KOPT-K1 (cell line): ENCODE data around the gene SPP1.
"Not testable (repeated sequence)": the region's sequence is repeated elsewhere in the genome, so short reads cannot be mapped to it uniquely, and the experiment has no call there.

ENCODE experiments used
- H3K27ac ChIP-seq: fragments of 200-600 bp; sonication (generic); 2 replicates; pipeline ENCODE4 v1.5.1; 2016; ENCODE audit warnings: antibody characterized with exemption, mild to moderate bottlenecking, low read depth, low read length; ENCODE audit not compliant: poor library complexity, severe bottlenecking
- H3K36me3 ChIP-seq: fragments of 200-600 bp; sonication (generic); 2 replicates; pipeline ENCODE4 v1.5.1; 2017; ENCODE audit warnings: antibody characterized with exemption, mild to moderate bottlenecking, low read length, moderate library complexity; ENCODE audit not compliant: insufficient read depth
- H3K9me3 ChIP-seq: fragments of 200-600 bp; sonication (generic); 2 replicates; pipeline ENCODE4 v1.5.1; 2017; ENCODE audit warnings: antibody characterized with exemption, low read length, mild to moderate bottlenecking; ENCODE audit not compliant: insufficient read depth, poor library complexity, severe bottlenecking

SPP1 gene

DNA sequence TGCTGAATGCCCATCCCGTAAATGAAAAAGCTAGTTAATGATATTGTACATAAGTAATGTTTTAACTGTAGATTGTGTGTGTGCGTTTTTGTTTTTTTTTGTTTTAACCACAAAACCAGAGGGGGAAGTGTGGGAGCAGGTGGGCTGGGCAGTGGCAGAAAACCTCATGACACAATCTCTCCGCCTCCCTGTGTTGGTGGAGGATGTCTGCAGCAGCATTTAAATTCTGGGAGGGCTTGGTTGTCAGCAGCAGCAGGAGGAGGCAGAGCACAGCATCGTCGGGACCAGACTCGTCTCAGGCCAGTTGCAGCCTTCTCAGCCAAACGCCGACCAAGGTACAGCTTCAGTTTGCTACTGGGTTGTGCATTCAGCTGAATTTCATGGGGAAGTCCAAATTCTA lies at the start of gene SPP1:
TSS of gene SPP1 (plus strand) at position 249 of the 400 bp plus-strand sequence. CDS start 1,182 bp downstream, outside the sequence.
- Histone ChIP-seq H3K27ac (no peak within 1 kb of the TSS), H3K9me3 (no peaks in the 10 kb centered on the region), H3K36me3 (no peaks in the 10 kb centered on the region)

DNA sequence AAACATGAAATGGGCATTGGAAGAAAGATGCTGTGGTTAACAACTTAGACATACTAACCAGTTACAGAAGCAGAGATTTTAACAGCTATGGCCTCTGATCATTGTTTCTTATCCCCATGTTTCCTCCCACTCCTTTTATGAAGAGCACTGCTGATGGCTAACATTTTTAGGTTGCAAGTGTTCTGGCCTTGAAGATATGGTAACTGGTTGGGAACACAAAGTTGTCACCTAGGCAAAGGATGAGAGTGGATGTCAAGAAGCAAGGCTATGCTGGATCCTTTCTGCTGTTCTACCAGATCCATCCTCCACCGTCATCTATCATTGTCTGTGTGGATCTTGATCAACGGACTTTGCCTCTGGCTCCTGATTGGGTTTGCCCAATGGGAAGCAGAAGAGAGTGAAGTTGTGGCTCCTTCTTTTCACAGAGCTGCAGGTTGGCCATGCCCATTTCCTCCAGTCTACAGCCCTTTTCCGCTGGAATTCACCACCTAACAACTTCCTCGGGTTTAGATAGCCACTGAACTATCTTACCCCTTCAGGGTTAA lies 48.9 kb upstream of the SPP1 start:
- H3K27ac ChIP-seq: no peak overlapping the region
- no peaks in the 10 kb centered on the region for H3K9me3 ChIP-seq
- no peaks in the 10 kb centered on the region for H3K36me3 ChIP-seq

DNA sequence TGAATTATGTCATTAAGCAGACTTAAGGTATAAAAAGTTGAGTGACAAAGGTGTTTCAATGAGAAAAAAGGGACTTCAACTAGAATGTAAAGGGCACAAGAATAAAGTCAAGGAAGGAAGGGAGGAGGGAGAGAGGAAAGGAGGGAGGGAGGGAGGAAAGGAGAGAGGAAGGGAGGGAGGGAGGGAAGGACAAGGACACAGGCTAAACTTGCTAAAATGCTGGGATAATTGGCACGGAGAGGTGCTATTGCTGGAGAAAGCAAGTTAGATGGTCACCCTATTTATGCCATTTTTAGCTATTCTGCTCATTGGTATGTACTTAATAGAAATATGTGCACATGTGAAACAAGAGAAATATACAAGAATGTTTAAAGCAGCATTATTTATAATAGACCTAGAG lies 44.9 kb upstream of the SPP1 start:
- H3K9me3 ChIP-seq: no peaks in the 10 kb centered on the region
- no peak overlapping the region for H3K27ac ChIP-seq
- H3K36me3 ChIP-seq: no peaks in the 10 kb centered on the region

DNA sequence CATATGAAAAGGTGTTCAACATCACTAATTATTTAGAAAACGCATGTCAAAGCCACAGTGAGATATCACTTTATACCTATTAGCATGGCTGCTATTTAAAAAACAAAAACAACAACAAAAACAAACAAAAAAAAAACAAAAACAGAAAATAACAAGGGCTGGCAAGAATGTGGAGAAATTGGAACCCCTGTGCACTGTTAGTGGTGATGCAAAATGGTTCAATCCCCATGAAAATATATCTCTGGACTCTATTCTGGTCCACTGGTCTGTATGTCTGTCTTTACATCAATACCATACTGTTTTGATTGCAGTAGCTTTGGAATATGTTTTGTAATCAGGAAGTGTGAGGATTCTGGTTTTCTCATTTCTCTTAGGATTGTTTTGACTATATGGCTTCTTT lies 43.6 kb upstream of the SPP1 start:
- Histone ChIP-seq H3K27ac (no peak overlapping the region), H3K36me3 (no peaks in the 10 kb centered on the region), H3K9me3 (no peaks in the 10 kb centered on the region)

DNA sequence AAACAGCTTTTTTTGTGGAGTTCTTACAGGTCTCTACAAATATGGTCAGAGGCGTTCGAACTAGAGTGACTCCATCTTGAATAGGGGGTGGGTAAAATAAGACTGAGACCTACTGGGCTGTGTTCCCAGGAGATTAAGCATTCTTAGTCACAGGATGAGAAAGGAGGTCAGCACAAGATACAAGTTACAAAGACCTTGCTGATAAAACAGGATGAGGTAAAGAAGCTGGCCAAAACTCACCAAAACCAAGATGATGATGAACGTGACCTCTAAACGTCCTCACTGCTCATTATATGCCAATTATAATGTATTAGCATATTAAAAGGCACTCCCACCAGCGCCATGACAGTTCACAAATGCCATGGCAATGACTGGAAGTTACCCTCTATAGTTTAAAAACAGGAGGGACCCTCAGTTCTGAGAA lies 42.8 kb upstream of the SPP1 start:
- Histone ChIP-seq H3K9me3 (no peaks in the 10 kb centered on the region), H3K36me3 (no peaks in the 10 kb centered on the region), H3K27ac (no peak overlapping the region)

DNA sequence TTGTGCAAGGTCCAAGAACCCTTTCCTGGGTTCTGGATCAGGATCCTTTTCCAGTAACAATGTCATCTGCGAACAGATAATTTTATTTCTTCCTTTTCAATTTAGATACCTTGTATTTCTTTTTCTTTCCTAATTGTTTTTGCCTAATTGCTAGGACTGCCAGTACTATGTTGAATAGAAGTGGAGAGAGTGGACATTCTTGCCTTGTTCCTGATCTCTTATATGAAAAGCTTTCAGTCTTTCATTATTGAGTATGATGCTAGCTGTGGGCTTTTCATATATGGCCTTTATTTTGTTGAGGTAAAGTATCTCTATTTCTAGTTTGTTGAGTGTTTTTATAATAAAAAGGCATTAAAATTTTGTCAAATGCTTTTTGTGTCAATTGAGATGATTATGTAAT lies 42.2 kb upstream of the SPP1 start:
- Histone ChIP-seq H3K9me3 (no peaks in the 10 kb centered on the region), H3K36me3 (no peaks in the 10 kb centered on the region), H3K27ac (no peak overlapping the region)

DNA sequence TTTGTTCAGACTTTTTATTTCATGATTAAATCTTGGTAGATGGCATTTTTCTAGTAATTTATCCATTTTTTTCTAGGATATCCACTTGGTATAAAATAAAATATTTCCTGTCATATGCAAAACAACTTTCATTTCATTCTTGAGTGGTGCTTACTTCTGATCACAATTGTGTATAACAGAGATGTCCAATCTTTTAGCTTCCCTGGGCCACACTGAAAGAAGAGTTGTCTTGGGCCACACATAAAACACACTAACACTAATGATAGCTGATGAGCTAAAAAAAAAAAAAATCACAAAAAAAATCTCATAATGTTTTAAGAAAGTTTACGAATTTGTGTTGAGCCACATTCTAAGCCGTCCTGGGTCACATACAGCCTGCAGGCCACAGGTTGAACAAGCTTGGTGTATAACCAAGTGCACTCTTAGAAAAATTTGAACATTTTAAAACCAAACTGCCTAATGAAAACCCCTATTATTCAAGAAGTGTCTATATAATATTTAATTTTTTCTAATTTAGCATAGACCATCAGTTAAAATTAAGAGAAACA lies 41.3 kb upstream of the SPP1 start:
- Histone ChIP-seq H3K9me3 (no peaks in the 10 kb centered on the region), H3K36me3 (no peaks in the 10 kb centered on the region), H3K27ac (no peak overlapping the region)

DNA sequence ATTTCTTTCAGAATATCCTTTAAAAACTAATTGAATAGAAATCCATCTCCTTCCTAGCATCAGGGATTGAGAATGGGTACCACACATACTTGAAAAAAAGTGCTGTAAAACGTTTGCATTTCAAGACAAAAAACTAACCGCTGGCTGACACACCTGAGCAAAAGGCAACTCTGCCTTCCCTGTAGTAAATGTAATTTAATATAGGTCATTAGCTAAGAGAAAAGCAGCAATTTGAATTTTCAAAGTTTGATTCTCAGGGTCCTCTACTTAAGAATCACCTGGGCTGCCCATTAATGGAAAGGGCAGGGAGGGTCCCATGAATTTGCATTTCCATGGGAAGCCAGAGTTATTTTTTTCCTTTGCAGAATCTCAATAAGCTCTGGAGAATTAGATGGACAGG lies 40.5 kb upstream of the SPP1 start:
- Histone ChIP-seq H3K9me3 (no peaks in the 10 kb centered on the region), H3K36me3 (no peaks in the 10 kb centered on the region), H3K27ac (no peak overlapping the region)

DNA sequence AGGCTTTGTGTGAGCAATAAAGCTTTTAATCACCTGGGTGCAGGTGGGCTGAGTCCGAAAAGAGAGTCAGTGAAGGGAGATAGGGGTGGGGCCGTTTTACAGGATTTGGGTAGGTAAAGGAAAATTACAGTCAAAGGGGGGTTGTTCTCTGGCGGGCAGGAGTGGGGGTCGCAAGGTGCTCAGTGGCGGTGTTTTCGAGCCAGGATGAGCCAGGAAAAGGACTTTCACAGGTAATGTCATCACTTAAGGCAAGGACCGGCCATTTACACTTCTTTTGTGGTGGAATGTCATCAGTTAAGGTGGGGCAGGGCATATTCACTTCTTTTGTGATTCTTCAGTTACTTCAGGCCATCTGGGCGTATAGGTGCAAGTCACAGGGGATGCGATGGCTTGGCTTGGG lies 39.6 kb upstream of the SPP1 start:
- H3K9me3 ChIP-seq, H3K36me3 ChIP-seq, H3K27ac ChIP-seq: not testable (repeated sequence)

DNA sequence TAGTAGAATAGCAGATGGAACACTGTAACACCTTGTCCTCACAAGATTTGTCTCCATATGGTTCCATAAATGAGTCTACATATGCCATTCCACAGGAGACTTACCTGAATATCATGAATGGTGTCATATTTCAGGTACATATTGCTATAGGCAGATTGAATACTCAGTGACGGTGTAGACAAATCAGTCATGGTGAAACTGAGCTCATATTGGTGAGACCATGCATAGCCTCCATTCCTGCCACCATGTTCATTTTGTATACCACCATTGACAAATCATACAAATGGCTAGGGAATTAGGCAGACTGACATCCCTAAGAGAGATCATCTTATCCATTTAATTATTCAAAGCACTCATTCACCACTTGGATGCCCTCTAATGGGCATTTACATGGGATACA lies 38.0 kb upstream of the SPP1 start:
- no peak overlapping the region for H3K27ac ChIP-seq
- H3K9me3 ChIP-seq: no peaks in the 10 kb centered on the region
- no peaks in the 10 kb centered on the region for H3K36me3 ChIP-seq

DNA sequence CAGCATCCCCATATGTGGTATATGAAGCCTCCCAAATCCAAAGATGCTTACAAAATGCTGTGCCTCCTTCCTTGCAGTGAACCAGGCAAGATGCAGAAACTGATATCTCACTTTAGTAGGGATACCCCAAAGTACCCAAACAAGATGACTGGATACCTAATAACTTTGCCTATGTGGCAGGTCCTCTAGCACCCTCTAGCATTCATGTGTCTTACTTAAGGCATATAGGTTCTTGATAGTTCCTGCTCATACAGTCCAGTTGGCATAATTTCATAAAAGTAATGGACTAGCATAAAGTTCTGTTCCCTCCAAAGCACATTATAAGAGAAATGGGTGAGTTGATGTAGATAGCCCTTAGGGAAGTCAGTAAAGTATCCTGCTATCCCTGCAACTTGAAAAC lies 36.8 kb upstream of the SPP1 start:
- H3K27ac ChIP-seq: no peak overlapping the region
- H3K36me3 ChIP-seq: no peaks in the 10 kb centered on the region
- H3K9me3 ChIP-seq: no peaks in the 10 kb centered on the region

DNA sequence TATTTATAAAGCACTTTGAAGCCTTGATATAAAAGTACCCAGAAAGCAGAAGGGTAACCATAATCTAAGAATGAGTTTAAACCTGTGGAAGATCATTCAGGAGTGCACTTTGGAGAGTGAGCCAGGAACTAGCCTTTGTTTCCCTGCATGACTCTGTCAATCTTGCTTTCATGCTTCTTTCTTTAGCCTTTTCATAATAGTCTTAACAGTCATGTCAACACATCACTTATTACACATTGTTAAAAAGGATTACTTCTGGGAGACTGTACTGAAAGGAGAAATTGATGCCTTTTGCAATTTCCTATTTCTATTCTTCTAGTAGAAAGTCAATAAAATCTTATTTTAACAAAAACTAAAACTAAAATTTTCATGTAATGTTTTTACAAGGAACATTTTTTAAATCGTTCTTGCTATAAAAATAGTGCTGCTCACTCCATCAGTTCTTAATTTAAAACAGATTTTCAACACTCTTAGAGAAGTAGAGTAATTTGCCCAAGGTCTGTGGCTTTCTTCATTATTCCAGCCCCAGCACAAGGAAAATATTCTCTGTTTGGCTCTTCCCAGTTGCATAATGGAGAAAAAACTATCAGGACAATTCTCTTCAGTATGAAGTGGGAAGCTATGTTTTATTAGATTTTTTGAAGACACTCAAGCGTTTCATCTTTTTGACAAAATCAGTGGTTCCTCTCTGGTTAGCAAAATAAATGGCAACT lies 35.4 kb upstream of the SPP1 start:
- Histone ChIP-seq H3K9me3 (no peaks in the 10 kb centered on the region), H3K27ac (no peak overlapping the region), H3K36me3 (no peaks in the 10 kb centered on the region)

DNA sequence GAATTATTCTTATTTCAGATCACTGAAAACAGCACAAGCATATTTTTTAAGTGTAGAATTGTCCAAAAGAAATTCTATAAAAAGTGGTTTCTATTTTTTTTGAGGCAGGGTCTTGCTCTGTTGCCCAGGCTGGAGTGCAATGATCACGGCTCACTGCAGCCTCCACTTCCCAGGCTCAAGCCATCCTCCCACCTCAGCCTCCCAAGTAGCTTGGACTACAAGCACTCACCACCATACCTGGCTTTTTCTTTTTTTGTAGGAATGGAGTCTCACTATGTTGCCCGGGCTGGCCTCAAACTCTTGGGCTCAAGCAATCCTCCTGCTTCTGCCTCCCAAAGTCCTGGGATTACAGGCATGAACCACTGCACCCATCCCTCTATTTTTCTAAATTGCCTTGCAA lies 34.7 kb upstream of the SPP1 start:
- not testable (repeated sequence) for H3K36me3 ChIP-seq

DNA sequence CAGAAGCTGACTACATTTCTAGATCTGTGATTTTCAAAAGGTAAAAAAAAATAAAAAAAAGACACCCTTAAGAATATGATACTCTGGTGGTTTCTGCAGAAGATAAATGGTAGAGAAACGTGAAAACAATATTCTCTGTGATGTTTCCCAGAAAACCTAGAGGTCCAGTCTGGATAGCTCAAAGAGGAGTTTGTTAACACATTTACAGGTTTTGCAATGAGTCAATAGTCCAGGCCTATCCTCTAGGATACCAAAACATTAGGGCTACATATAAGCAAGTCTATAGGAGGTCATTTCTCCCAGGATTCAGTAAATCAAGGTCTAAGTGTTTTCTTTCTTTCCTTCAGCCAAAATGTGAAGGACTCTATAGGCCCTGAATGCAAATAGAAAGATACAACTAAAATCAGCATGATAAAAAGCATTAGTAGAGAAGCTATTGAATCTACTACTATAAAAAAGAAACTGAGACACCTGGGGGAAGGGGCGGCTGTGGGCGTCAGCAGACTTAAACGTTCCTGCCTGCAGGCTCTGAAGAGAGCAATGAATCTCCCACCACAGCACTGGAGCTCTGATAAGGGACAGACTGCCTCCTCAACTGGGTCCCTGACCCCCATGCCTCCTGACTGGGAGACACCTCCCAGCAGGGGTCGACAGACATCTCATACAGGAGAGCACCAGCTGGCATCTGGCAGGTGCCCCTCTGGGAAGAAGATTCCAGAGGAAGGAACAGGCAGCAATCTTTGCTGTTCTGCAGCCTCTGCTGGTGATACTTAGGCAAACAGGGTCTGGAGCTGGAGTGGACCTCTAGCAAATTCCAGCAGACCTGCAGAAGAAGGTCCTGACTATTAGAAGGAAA lies 33.7 kb upstream of the SPP1 start:
- Histone ChIP-seq H3K9me3 (no peaks in the 10 kb centered on the region), H3K27ac (no peak overlapping the region), H3K36me3 (no peaks in the 10 kb centered on the region)

More for the DNA sequence above, 34.7 kb upstream of the SPP1 start:
- not testable (repeated sequence) for H3K9me3 ChIP-seq, H3K27ac ChIP-seq

DNA sequence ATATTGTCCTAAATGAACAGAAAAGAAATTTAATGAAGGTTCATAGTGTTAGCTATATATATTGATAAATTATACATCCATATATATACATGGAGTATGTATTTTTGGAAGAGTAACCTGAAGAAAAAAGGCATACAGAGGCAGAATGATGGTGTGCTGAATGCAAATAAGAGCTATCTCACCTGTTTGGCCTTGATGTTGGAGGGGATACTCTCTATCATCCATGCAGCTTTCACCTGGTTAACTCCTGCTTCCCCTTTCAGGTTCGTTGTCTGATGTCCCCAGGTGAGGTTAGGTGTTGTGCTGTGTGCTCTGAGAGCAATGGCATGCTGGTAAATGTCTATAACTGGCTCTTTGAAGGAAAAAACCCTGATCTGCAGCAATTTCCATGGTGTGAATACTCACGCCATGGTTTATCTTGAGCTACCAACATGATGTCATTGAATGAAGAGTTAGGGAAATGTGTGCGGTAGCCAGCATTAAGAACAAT lies 31.8 kb upstream of the SPP1 start:
- Histone ChIP-seq H3K27ac (no peak overlapping the region), H3K9me3 (no peaks in the 10 kb centered on the region), H3K36me3 (no peaks in the 10 kb centered on the region)
